ENCODE measurements around the gene DHRSX. TPM values are rescaled to one million over a fixed set of nuclear protein-coding genes. Genes with fewer than 3 reads are reported as not detected.
"Not testable (repeated sequence)": the region's sequence is repeated elsewhere in the genome, so short reads cannot be mapped to it uniquely, and the experiment has no call there.

Gene DHRSX
- polyA plus RNA-seq, 4 donors = 21.3 to 30.0 (median 29.0) TPM

GRCh38 chrX:2479420-2479780 is 21.4 kb downstream of the DHRSX start:
- DNase-seq (ENCODE audit: low read depth in 4 of 4, low spot score in 3 of 4) = no peak

GRCh38 chrX:2478546-2479419 is 22.0 kb downstream of the DHRSX start:
- DNase-seq (ENCODE audit: low read depth in 4 of 4, low spot score in 3 of 4) = no peak

- DNase-seq (ENCODE audit: low read depth in 4 of 4, low spot score in 3 of 4) = not testable (repeated sequence)
Observed at GRCh38 chrX:2477313-2477712, 23.5 kb downstream of the DHRSX start.

GRCh38 chrX:2474963-2475726 is 25.6 kb downstream of the DHRSX start:
- no peak for DNase-seq (ENCODE audit: low read depth in 4 of 4, low spot score in 3 of 4)

GRCh38 chrX:2474280-2474962 is 26.4 kb downstream of the DHRSX start:
- no peak for DNase-seq (ENCODE audit: low read depth in 4 of 4, low spot score in 3 of 4)

GRCh38 chrX:2473064-2473463 is 27.7 kb downstream of the DHRSX start:
- not testable (repeated sequence) for DNase-seq (ENCODE audit: low read depth in 4 of 4, low spot score in 3 of 4)

- DNase-seq (ENCODE audit: low read depth in 4 of 4, low spot score in 3 of 4) = no peak
Observed at GRCh38 chrX:2471641-2472040, 29.1 kb downstream of the DHRSX start.

- DNase-seq (ENCODE audit: low read depth in 4 of 4, low spot score in 3 of 4) = not testable (repeated sequence)
Observed at GRCh38 chrX:2471126-2471525, 29.6 kb downstream of the DHRSX start.

GRCh38 chrX:2469852-2470251 is 30.9 kb downstream of the DHRSX start:
- DNase-seq (ENCODE audit: low read depth in 4 of 4, low spot score in 3 of 4) = not testable (repeated sequence)

- DNase-seq (ENCODE audit: low read depth in 4 of 4, low spot score in 3 of 4) = no peak
Observed at GRCh38 chrX:2469196-2469685, 31.5 kb downstream of the DHRSX start.

- DNase-seq (ENCODE audit: low read depth in 4 of 4, low spot score in 3 of 4) = no peak
Observed at GRCh38 chrX:2468261-2469195, 32.2 kb downstream of the DHRSX start.

GRCh38 chrX:2466876-2467656 is 33.7 kb downstream of the DHRSX start:
- no peak for DNase-seq (ENCODE audit: low read depth in 4 of 4, low spot score in 3 of 4)

- no peak for DNase-seq (ENCODE audit: low read depth in 4 of 4, low spot score in 3 of 4)
Observed at GRCh38 chrX:2464677-2465166, 36.1 kb downstream of the DHRSX start.

- no peak for DNase-seq (ENCODE audit: low read depth in 4 of 4, low spot score in 3 of 4)
Observed at GRCh38 chrX:2463973-2464676, 36.7 kb downstream of the DHRSX start.

- not testable (repeated sequence) for DNase-seq (ENCODE audit: low read depth in 4 of 4, low spot score in 3 of 4)
Observed at GRCh38 chrX:2463481-2463880, 37.3 kb downstream of the DHRSX start.

GRCh38 chrX:2462780-2463179 is 38.0 kb downstream of the DHRSX start:
- no peak for DNase-seq (ENCODE audit: low read depth in 4 of 4, low spot score in 3 of 4)

GRCh38 chrX:2462074-2462473 is 38.7 kb downstream of the DHRSX start:
- no peak for DNase-seq (ENCODE audit: low read depth in 4 of 4, low spot score in 3 of 4)

GRCh38 chrX:2461711-2462016 is 39.1 kb downstream of the DHRSX start:
- DNase-seq (ENCODE audit: low read depth in 4 of 4, low spot score in 3 of 4) = no peak
